ENCODE results near the gene TMEM116.
"Not testable (repeated sequence)": the region's sequence is repeated elsewhere in the genome, so short reads cannot be mapped to it uniquely, and the experiment has no call there.

Gene TMEM116

GRCh38 chr12:112008918-112009317 lies 4.0 kb downstream of the TMEM116 start:
- no peak for DNase-seq

- DNase-seq = no peak
These were observed 5.0 kb downstream of the TMEM116 start for GRCh38 chr12:112007945-112008344.

DNA sequence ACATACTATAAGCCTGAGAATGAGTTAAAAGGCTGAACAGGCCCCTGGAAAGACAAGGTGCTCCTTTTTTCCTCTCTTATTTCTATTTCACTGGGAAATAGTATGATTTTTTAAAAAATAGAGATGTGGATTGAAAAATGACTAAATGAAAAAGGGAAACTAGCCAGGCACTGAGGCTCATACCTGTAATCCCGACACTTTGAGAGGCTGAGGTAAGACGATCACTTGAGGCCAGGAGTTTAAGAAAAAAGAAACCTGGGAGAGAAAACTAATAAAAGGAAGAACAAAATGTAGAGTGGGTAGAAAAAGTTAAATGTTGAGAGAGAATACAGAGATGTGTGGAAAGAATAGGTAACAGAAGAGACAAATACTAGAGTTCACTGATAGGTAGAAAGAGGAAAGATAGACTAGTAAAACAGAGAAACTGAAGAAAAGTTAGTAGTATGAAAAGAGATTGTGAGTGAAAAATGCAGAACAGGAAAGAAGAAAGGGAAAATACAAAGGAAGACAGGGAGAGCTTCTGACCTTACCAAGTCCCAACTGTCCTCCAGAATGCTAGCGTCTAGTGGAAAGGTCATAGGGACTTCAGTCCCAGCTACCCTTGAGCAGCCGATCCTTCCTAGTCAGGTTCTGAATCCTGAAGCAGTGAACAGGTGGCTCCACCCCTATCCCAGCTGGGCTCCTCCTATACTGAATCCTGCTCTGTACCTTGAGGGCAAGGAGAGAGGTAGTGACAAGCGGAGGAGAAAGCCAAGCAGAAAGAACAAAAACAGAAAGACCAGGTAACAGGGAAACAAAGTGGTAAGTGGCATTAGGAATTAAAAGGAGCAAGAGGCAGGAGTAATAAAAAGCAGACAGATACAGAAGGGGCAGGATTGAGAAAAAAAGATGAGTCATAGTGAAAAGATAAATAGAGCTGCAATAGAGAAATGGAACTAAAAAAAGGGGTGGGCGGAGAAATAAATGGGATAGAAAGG lies 7.3 kb downstream of the TMEM116 start:
- DNase-seq = no peak

DNA sequence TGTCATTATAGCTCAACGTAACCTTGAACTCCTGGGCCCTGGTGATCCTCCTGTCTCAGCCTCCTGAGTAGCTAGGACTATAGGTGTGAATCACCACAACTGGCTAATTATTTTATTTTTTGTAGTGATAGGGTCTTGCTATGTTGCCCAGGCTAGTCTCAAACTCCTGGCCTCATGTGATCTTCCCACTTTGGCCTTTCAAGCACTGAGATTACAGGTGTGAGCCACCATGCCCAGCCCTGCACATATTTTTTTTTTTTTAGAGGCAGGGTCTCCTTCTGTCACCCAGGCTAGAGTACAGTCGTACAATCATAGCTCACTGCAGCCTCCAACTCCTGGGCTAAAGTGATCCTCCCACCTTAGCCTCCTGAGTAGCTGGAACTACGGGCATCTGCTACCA lies 8.9 kb downstream of the TMEM116 start:
- DNase-seq = no peak

GRCh38 chr12:112001576-112001975 lies 11.4 kb downstream of the TMEM116 start:
- no peak for DNase-seq

DNA sequence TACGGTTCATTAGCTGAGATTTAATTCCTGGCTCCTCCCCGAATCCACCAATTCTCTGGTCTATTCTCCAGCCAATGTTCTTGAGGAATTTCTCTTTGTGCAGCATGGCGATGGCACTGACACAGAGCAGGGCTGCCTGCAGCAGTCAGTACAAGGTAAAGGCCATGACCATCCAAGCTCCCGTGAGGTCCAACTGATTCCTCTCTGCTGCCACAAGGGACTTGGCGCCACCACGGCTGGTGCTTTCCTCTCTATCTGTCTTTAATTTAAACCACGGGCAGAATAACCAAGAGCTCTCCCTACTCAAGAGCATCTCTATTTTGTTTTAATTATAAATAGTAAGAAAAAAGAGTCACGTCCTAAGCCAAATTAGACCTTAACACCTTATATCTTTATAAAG lies 12.1 kb downstream of the TMEM116 start:
- no peak for DNase-seq

DNA sequence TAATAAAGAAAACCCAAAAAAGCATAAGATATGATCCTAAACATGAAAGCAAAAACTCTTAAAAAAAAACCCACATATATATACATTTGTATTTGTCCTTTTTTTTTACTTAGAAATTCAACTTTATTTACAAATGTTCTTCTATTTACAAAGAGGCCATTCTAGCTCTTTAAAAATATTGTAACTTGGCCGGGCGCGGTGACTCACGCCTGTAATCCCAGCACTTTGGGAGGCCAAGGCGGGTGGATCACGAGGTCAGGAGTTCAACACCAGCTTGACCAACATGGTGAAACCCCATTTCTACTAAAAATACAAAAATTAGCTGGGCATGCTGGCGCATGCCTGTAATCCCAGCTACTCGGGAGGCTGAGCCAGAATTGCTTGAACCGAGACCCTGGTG lies 13.8 kb downstream of the TMEM116 start:
- not testable (repeated sequence) for DNase-seq

- DNase-seq = no peak
These were observed 14.9 kb downstream of the TMEM116 start for GRCh38 chr12:111998015-111998414.

DNA sequence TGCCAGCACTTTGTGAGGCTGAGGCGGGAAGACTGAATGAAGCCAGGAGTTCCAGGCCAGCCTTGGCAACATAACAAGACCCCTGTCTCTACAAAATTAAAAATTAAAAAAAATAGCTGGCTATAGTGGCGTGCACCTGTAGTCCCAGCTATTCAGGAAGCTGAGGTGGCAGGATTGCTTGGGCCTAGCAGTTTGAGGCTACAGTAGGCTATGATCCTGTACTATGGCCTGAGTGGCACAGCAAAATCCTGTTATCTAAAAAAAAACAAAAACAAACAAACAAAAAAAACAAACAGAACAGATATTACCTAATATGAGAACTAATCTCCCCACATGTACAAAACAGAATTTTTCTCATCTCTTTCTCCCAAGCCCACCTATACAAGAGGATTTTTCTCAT lies 15.7 kb downstream of the TMEM116 start:
- DNase-seq = no peak

DNA sequence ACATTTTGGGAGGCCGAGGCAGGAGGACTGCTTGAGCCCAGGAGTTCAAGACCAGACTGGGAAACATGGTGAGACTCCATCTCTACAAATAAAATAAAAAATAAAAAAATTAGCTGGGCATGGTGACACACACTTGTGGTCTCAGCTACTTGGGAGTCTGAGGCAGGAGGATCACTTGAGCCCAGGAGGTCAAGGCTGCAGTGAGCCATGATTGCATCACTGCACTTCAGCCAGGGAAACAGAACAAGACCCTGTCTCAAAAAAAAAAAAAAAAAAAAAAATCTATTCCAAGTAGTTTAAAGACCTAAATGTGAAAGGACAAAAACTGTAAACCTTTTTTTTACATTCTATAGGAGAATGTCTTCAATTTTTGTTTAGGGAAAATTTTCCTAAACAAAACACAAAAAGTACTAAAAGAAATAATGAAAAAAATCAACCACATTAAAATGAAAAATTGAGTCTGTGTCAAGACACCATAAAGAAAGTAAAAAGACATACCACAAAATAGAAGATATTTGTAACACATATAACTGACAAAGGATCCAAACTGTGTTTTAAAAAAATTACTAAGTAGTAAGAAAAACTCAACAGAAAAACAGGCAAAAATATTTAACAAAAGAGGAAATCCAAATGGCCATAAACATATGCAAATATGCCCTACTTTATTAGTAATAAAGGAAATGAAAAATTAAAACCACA lies 17.0 kb downstream of the TMEM116 start:
- no peak for DNase-seq

- DNase-seq = not testable (repeated sequence)
These were observed 18.5 kb downstream of the TMEM116 start for GRCh38 chr12:111994211-111995111.

DNA sequence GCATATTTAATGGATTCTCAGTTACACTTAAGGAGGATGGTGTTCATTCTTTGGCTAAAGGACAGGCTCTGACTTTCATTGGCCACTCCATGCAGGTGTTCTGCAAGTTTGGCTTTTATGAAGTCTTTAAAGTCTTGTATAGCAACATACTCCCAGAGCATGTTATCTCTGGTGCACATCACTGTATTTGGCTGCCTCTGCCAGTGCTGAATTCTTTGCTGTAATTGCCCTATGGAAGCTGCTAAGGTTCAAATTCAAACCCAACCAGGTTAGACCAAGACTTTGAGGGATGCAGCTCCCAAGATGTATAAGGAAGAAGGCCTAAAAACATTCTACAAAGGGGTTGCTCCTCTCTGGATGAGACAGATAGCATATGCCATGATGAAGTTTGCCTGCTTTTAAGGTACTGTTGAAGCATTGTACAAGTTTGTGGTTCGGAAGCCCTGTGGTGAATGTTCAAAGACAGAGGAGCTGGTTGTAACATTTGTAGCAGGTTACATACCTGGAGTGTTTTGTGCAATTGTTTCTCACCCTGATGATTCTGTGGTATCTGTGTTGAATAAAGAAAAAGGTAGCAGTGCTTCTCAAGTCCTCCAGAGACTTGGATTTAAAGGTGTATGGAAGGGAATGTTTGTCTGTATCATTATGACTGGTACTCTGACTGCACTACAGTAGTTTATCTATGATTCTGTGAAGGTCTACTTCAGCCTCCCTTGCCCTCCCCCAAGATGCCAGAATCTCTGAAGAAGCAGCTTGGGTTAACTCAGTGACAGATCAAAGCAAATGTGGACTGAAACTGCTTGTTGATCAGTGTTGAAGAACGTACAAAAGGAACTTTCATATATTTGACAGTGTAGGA lies 19.4 kb downstream of the TMEM116 start:
- DNase-seq = no peak

DNA sequence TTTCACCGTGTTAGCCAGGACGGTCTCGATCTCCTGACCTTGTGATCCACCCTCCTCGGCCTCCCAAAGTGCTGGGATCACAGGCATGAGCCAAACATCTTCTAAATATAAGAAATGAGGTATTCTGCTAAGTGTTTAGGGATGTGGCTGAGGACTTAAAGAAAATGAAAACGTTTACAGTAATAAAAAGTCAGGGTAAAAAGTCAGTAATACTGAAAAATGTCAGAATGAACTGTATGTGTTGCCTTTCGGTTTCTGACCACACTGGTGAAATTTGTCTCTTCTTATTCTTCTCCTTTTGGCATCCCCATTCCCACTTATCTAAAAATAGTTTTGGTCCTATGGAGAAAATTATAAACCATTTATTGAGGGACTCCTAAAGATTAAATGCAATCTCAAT lies 20.5 kb downstream of the TMEM116 start:
- no peak for DNase-seq

GRCh38 chr12:111991946-111992345 lies 21.0 kb downstream of the TMEM116 start:
- no peak for DNase-seq

GRCh38 chr12:111991535-111991934 lies 21.4 kb downstream of the TMEM116 start:
- no peak for DNase-seq

GRCh38 chr12:111984820-111985219 lies 28.1 kb downstream of the TMEM116 start:
- no peak for DNase-seq

DNA sequence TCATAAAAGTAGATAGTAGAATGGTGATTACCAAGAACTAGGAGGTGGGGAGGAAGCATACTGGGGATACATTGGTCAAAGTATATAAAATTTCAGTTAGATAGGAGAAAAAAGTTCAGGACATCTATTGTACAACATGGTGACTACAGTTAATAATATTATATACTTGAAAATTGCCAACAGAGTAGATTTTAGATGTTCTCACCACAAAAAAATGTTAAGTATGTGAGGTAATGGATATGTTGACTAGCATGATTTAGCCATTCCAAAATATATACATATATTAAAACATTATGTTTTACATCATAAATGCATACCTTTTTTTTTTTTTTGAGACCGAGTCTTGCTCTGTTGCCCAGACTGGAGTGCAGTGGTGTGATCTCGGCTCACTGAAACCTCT lies 31.0 kb downstream of the TMEM116 start:
- DNase-seq = no peak

- DNase-seq = no peak
These were observed 32.4 kb downstream of the TMEM116 start for GRCh38 chr12:111980598-111980997.

GRCh38 chr12:111978545-111978944 lies 34.4 kb downstream of the TMEM116 start:
- no peak for DNase-seq

GRCh38 chr12:111976860-111977259 lies 36.1 kb downstream of the TMEM116 start:
- no peak for DNase-seq

- DNase-seq = no peak
These were observed 36.7 kb downstream of the TMEM116 start for GRCh38 chr12:111976291-111976690.

Data from SHP77 treated with DMSO at 0.1 percent for 48 hours (cell line).